H9 (cell line): ENCODE data around the gene MAP1B. TPM values are rescaled to one million over a fixed set of nuclear protein-coding genes. Genes with fewer than 3 reads are reported as not detected.

Experiments used
- DNase-seq: peaks from one replicate; pipeline ENCODE4 v3.0.0-alpha.2; 2017
- H2AFZ ChIP-seq: one replicate; pipeline ENCODE4 v1.6.1; 2013; ENCODE audit warnings: mild to moderate bottlenecking, low read length, control low read depth, moderate library complexity
- H2AK5ac ChIP-seq: 2 replicates; pipeline ENCODE4 v1.6.1; 2013; ENCODE audit warnings: low read length, control low read depth, mixed read lengths; ENCODE audit not compliant: insufficient read length
- H2BK120ac ChIP-seq: one replicate; pipeline ENCODE4 v1.6.1; 2013; ENCODE audit warnings: low read depth, mild to moderate bottlenecking, low read length, control low read depth, inconsistent platforms; ENCODE audit not compliant: poor library complexity, severe bottlenecking
- H2BK12ac ChIP-seq: 2 replicates; pipeline ENCODE4 v1.6.1; 2013; ENCODE audit warnings: low read length, control low read depth, mixed read lengths, low read depth; ENCODE audit not compliant: insufficient read length
- H2BK15ac ChIP-seq: 2 replicates; pipeline ENCODE4 v1.6.1; 2013; ENCODE audit warnings: low read depth, low read length, control low read depth
- H2BK20ac ChIP-seq: one replicate; pipeline ENCODE4 v1.6.1; 2013; ENCODE audit warnings: low read depth, mild to moderate bottlenecking, low read length, control low read depth, inconsistent platforms; ENCODE audit not compliant: poor library complexity, severe bottlenecking
- H2BK5ac ChIP-seq: 2 replicates; pipeline ENCODE4 v1.6.1; 2013; ENCODE audit warnings: low read length, control low read depth, mixed read lengths; ENCODE audit not compliant: insufficient read length
- H3K14ac ChIP-seq: 2 replicates; pipeline ENCODE4 v1.6.1; 2013; ENCODE audit warnings: low read length, control low read depth; ENCODE audit not compliant: insufficient read depth
- H3K18ac ChIP-seq: 2 replicates; pipeline ENCODE4 v1.6.1; 2013; ENCODE audit warnings: low read depth, mild to moderate bottlenecking, mixed read lengths, low read length, control low read depth; ENCODE audit not compliant: insufficient read length
- H3K23ac ChIP-seq: 2 replicates; pipeline ENCODE4 v1.6.1; 2013; ENCODE audit warnings: low read length, control low read depth, mixed read lengths, low read depth; ENCODE audit not compliant: insufficient read length
- H3K23me2 ChIP-seq: 2 replicates; pipeline ENCODE4 v1.6.1; 2013; ENCODE audit warnings: low read depth, mild to moderate bottlenecking, mixed read lengths, low read length, control low read depth; ENCODE audit not compliant: insufficient read length, poor library complexity, severe bottlenecking
- H3K27ac ChIP-seq: 2 replicates; pipeline ENCODE4 v1.5.1; 2013; ENCODE audit warnings: low read length, control low read depth, mixed read lengths, low read depth; ENCODE audit not compliant: insufficient read length
- H3K27me3 ChIP-seq: 2 replicates; pipeline ENCODE4 v1.6.1; 2013; ENCODE audit warnings: low read length, control low read depth, inconsistent platforms; ENCODE audit not compliant: insufficient read depth
- H3K4ac ChIP-seq: 2 replicates; pipeline ENCODE4 v1.6.1; 2013; ENCODE audit warnings: low read depth, mild to moderate bottlenecking, control low read depth, inconsistent platforms, low read length, moderate library complexity
- H3K4me1 ChIP-seq: 2 replicates; pipeline ENCODE4 v1.6.1; 2013; ENCODE audit warnings: low read length, control low read depth, inconsistent platforms; ENCODE audit not compliant: insufficient read depth
- H3K4me2 ChIP-seq: 2 replicates; pipeline ENCODE4 v1.6.1; 2013; ENCODE audit warnings: low read length, control low read depth, mixed read lengths; ENCODE audit not compliant: insufficient read length, insufficient read depth
- H3K56ac ChIP-seq: 2 replicates; pipeline ENCODE4 v1.6.1; 2013; ENCODE audit warnings: low read depth, mild to moderate bottlenecking, mixed read lengths, low read length, control low read depth; ENCODE audit not compliant: insufficient read length
- H3K79me1 ChIP-seq: 2 replicates; pipeline ENCODE4 v1.6.1; 2013; ENCODE audit warnings: low read depth, mild to moderate bottlenecking, moderate library complexity, low read length, control low read depth, inconsistent platforms; ENCODE audit not compliant: insufficient read depth, poor library complexity, severe bottlenecking
- H3K79me2 ChIP-seq: 2 replicates; pipeline ENCODE4 v1.6.1; 2013; ENCODE audit warnings: low read length, control low read depth, inconsistent platforms; ENCODE audit not compliant: insufficient read depth
- H3K9ac ChIP-seq: 2 replicates; pipeline ENCODE4 v1.6.1; 2013; ENCODE audit warnings: low read length, control low read depth, mixed read lengths; ENCODE audit not compliant: insufficient read length; ENCODE audit errors: extremely low read depth
- H3K9me3 ChIP-seq: one replicate; pipeline ENCODE4 v1.6.1; 2013; ENCODE audit warnings: low read depth, low read length, inconsistent platforms; ENCODE audit not compliant: control insufficient read depth
- H3T11ph ChIP-seq: one replicate; pipeline ENCODE4 v1.6.1; 2013; ENCODE audit warnings: mild to moderate bottlenecking, low read length, control low read depth, inconsistent platforms
- H4K20me1 ChIP-seq: one replicate; pipeline ENCODE4 v1.6.1; 2013; ENCODE audit not compliant: control insufficient read depth, insufficient read length, insufficient read depth
- H4K5ac ChIP-seq: 2 replicates; pipeline ENCODE4 v1.6.1; 2013; ENCODE audit warnings: low read depth, mild to moderate bottlenecking, mixed read lengths, low read length, control low read depth; ENCODE audit not compliant: insufficient read length
- H4K8ac ChIP-seq: replicated peaks from 2 replicates; pipeline ENCODE4 v1.6.1; 2013; ENCODE audit warnings: low read length, control low read depth, mixed read lengths, low read depth; ENCODE audit not compliant: insufficient read length
- H4K91ac ChIP-seq: 2 replicates; pipeline ENCODE4 v1.6.1; 2013; ENCODE audit warnings: low read depth, mild to moderate bottlenecking, moderate library complexity, mixed read lengths, low read length, control low read depth; ENCODE audit not compliant: insufficient read length
- H3K27ac Mint-ChIP-seq, 3 experiments: 2 replicates in 2 of 3; 3 replicates in 1 of 3; pipeline ENCODE4 v1.8.0; 2020 to 2021; ENCODE audit warnings: mixed read lengths in 3 of 3, mild to moderate bottlenecking in 1 of 3, moderate library complexity in 1 of 3
- H3K27me3 Mint-ChIP-seq: 2 replicates; pipeline ENCODE4 v1.8.0; 2021; ENCODE audit warnings: low read depth, mild to moderate bottlenecking, moderate library complexity, mixed read lengths
- H3K36me3 Mint-ChIP-seq, 3 experiments: 2 replicates in 2 of 3; 3 replicates in 1 of 3; pipeline ENCODE4 v1.8.0; 2020 to 2021; ENCODE audit warnings: low read depth in 3 of 3, mixed read lengths in 3 of 3; ENCODE audit not compliant: insufficient read depth in 1 of 3
- H3K4me1 Mint-ChIP-seq, 2 experiments: 2 replicates each; pipeline ENCODE4 v1.8.0; 2020; ENCODE audit warnings: mixed read lengths in 2 of 2
- H3K4me3 Mint-ChIP-seq, 2 experiments: 2 replicates in 1 of 2; 3 replicates in 1 of 2; pipeline ENCODE4 v1.8.0; 2020 to 2021; ENCODE audit warnings: mild to moderate bottlenecking in 2 of 2, mixed read lengths in 2 of 2, moderate library complexity in 1 of 2
- H3K9me3 Mint-ChIP-seq, 2 experiments: 2 replicates in 1 of 2; 3 replicates in 1 of 2; pipeline ENCODE4 v1.8.0; 2020; ENCODE audit warnings: mild to moderate bottlenecking in 2 of 2, mixed read lengths in 2 of 2, moderate library complexity in 1 of 2
- CTCF ChIP-seq: fragments of 200-600 bp; sonication (generic); conservative IDR thresholded peaks from 3 replicates; pipeline ENCODE4 v1.8.0; 2021; ENCODE audit warnings: antibody characterized with exemption, mild to moderate bottlenecking
- WGBS: extraction: QIAGEN DNeasy Blood & Tissue Kit; methylation state at CpG from one replicate; pipeline ENCODE4 v1.1.7; 2013; ENCODE audit warnings: missing lambda C conversion rate, low lambda C conversion rate, mixed read lengths; ENCODE audit not compliant: insufficient read length; ENCODE audit errors: extremely low coverage; 5-methylcytosine and 5-hydroxymethylcytosine counted together
- total RNA-seq: library from RNA; stranded (reverse); gene quantifications from 2 replicates; pipeline ENCODE4 v1.2.1, GENCODE V29; 2021

MAP1B gene
- total RNA-seq, 1 experiment from 2014 or later, result 67.5 TPM

- WGBS, result no CpG with 5 or more reads among the region's 4 CpGs
- no peak overlapping the region for H3K56ac ChIP-seq
- TF ChIP-seq CTCF, result no peak
- no peak overlapping the region for H3K23ac ChIP-seq
- no peak overlapping the region for H4K5ac ChIP-seq
- Mint-ChIP-seq H3K4me1 (peaks cover 46 to 58% of the 10 kb centered on the region in 2 experiments), H3K27me3 (no peaks in the 10 kb centered on the region; the same call in 1 of the 2 replicates), H3K36me3 (no peaks in the 10 kb centered on the region), H3K4me3 (peak overlapping the region in 1 of 2 experiments; percentile 35; a peak in 4 of 5 replicates), H3K27ac (peak overlapping the region; percentile 83 to 95 (median 93)), H3K9me3 (no peaks in the 10 kb centered on the region; a peak in 2 of 5 replicates)
- no peak overlapping the region for H4K91ac ChIP-seq
- no peak overlapping the region for H2BK15ac ChIP-seq
- no peak overlapping the region for H2BK120ac ChIP-seq
- H2BK20ac ChIP-seq, result no peak overlapping the region
- peak overlapping the region; percentile 93 for H3K27ac ChIP-seq
- H3K79me2 ChIP-seq, result no peaks in the 10 kb centered on the region
- H3K4me1 ChIP-seq, result peaks cover 22% of the 10 kb centered on the region; the same call in 1 of the 2 replicates
- no peak overlapping the region for H2BK12ac ChIP-seq
- H3K14ac ChIP-seq, result peak overlapping the region; percentile 92
- no peak overlapping the region for H3K4ac ChIP-seq
- peak overlapping the region; percentile 84 for H2AFZ ChIP-seq
- H3K23me2 ChIP-seq, result no peaks in the 10 kb centered on the region
- peak overlapping the region; percentile 63 for H3K4me2 ChIP-seq
- H4K20me1 ChIP-seq, result no peaks in the 10 kb centered on the region
- peak overlapping the region; percentile 95 for H3K18ac ChIP-seq
- no peaks in the 10 kb centered on the region for H3K9me3 ChIP-seq
- no peaks in the 10 kb centered on the region for H3K79me1 ChIP-seq
- H4K8ac ChIP-seq, result no peak overlapping the region
- H3K27me3 ChIP-seq, result no peaks in the 10 kb centered on the region
- DNase-seq, result peak; percentile 90
- peak overlapping the region; percentile 82 for H2BK5ac ChIP-seq
- H3K9ac ChIP-seq, result peak overlapping the region; percentile 31
- no peak overlapping the region for H2AK5ac ChIP-seq
- peak overlapping the region; percentile 40 for H3T11ph ChIP-seq
These were observed 41.5 kb upstream of the MAP1B start for GRCh38 chr5:72065751-72066255.
